ENCODE measurements around the gene GZMM. TPM values are rescaled to one million over a fixed set of nuclear protein-coding genes. Genes with fewer than 3 reads are reported as not detected.

GZMM gene
- total RNA-seq, 1 donor from 2014 or later: 0.34 TPM

GRCh38 chr19:571566-571974, 27.7 kb downstream of the GZMM start:
- peak overlapping the region; percentile 98 for H3K27ac Mint-ChIP-seq
- no peak for DNase-seq (ENCODE audit: extremely low spot score, unreplicated experiment)
- H3K36me3 Mint-ChIP-seq: peaks cover 3% of the 10 kb centered on the region
- no peak for TF ChIP-seq CTCF (conservative IDR thresholded peaks at IDR 0.05)
- H3K4me3 Mint-ChIP-seq: peak overlapping the region; percentile 96
- H3K9me3 Mint-ChIP-seq: no peaks in the 10 kb centered on the region
- peaks cover 31% of the 10 kb centered on the region for H3K4me1 Mint-ChIP-seq (ENCODE audit: unreplicated experiment)
- H3K27me3 Mint-ChIP-seq: peaks cover 10% of the 10 kb centered on the region

- H3K4me1 Mint-ChIP-seq (ENCODE audit: unreplicated experiment): peaks cover 30% of the 10 kb centered on the region
Measured at GRCh38 chr19:572140-572742, 28.4 kb downstream of the GZMM start, which contains the start of gene BSG. BSG (plus strand) TSS chr19:572596; CDS start chr19:572635, 39 bp downstream.

GRCh38 chr19:572743-573518, 29.1 kb downstream of the GZMM start:
- peaks cover 3% of the 10 kb centered on the region for H3K36me3 Mint-ChIP-seq
- H3K4me1 Mint-ChIP-seq (ENCODE audit: unreplicated experiment): peaks cover 30% of the 10 kb centered on the region
- DNase-seq (ENCODE audit: extremely low spot score, unreplicated experiment): no peak

More at GRCh38 chr19:572140-572742, 28.4 kb downstream of the GZMM start, which contains the start of gene BSG:
- Mint-ChIP-seq H3K27me3 (peaks cover 10% of the 10 kb centered on the region), H3K4me3 (peak within 1 kb of the TSS; percentile 96), H3K36me3 (peaks cover 3% of the 10 kb centered on the region), H3K27ac (peak within 1 kb of the TSS; percentile 98), H3K9me3 (no peaks in the 10 kb centered on the region)
- no peak for TF ChIP-seq CTCF (conservative IDR thresholded peaks at IDR 0.05)
- DNase-seq (ENCODE audit: extremely low spot score, unreplicated experiment): peak; percentile 99

GRCh38 chr19:573519-573825, 29.6 kb downstream of the GZMM start:
- TF ChIP-seq CTCF (conservative IDR thresholded peaks at IDR 0.05): no peak
- Mint-ChIP-seq H3K4me3 (peak overlapping the region; percentile 90), H3K27me3 (peaks cover 10% of the 10 kb centered on the region), H3K9me3 (no peaks in the 10 kb centered on the region), H3K27ac (peak overlapping the region; percentile 82), H3K4me1 (ENCODE audit: unreplicated experiment) (peaks cover 30% of the 10 kb centered on the region), H3K36me3 (peaks cover 3% of the 10 kb centered on the region)
- no peak for DNase-seq (ENCODE audit: extremely low spot score, unreplicated experiment)

More at GRCh38 chr19:572743-573518, 29.1 kb downstream of the GZMM start:
- peaks cover 10% of the 10 kb centered on the region for H3K27me3 Mint-ChIP-seq
- no peaks in the 10 kb centered on the region for H3K9me3 Mint-ChIP-seq
- H3K4me3 Mint-ChIP-seq: peak overlapping the region; percentile 91
- no peak for TF ChIP-seq CTCF (conservative IDR thresholded peaks at IDR 0.05)
- peak overlapping the region; percentile 98 for H3K27ac Mint-ChIP-seq

- H3K9me3 Mint-ChIP-seq: no peaks in the 10 kb centered on the region
- peaks cover 25% of the 10 kb centered on the region for H3K4me1 Mint-ChIP-seq (ENCODE audit: unreplicated experiment)
- no peak for TF ChIP-seq CTCF (conservative IDR thresholded peaks at IDR 0.05)
- H3K36me3 Mint-ChIP-seq: peaks cover 3% of the 10 kb centered on the region
- no peak for DNase-seq (ENCODE audit: extremely low spot score, unreplicated experiment)
- H3K27me3 Mint-ChIP-seq: peaks cover 7% of the 10 kb centered on the region
- peak overlapping the region; percentile 86 for H3K27ac Mint-ChIP-seq
- H3K4me3 Mint-ChIP-seq: peak overlapping the region; percentile 90
Measured at GRCh38 chr19:574658-575526, 31.0 kb downstream of the GZMM start.
